GM21825 (cell line): Measurements from ENCODE around the gene HLA-DRB5.
"Not testable (repeated sequence)": the region's sequence is repeated elsewhere in the genome, so short reads cannot be mapped to it uniquely, and the experiment has no call there.

Source experiments
- ATAC-seq: cut with Tn5 transposase; IDR thresholded peaks from one replicate; pipeline ENCODE4 v1.9.1; 2021; ENCODE audit warnings: mild to moderate bottlenecking, moderate library complexity; ENCODE audit not compliant: unreplicated experiment

HLA-DRB5 gene

GRCh38 chr6:32529697-32530430 lies at the start of gene HLA-DRB5:
TSS of gene HLA-DRB5 (minus strand) at chr6:32530287. CDS start at chr6:32530224, 63 bp downstream.
- ATAC-seq: peak; percentile 49

GRCh38 chr6:32578962-32579361 lies 48.9 kb upstream of the HLA-DRB5 start:
- no peak for ATAC-seq

- not testable (repeated sequence) for ATAC-seq
Measured at GRCh38 chr6:32577493-32577892, 47.4 kb upstream of the HLA-DRB5 start.

- no peak for ATAC-seq
Measured at GRCh38 chr6:32576250-32576649, 46.2 kb upstream of the HLA-DRB5 start.

GRCh38 chr6:32570363-32570905 lies 40.3 kb upstream of the HLA-DRB5 start:
- no peak for ATAC-seq

GRCh38 chr6:32568561-32568960 lies 38.5 kb upstream of the HLA-DRB5 start:
- ATAC-seq: no peak

GRCh38 chr6:32566957-32567356 lies 36.9 kb upstream of the HLA-DRB5 start:
- ATAC-seq: no peak

- ATAC-seq: no peak
Measured at GRCh38 chr6:32565511-32565910, 35.4 kb upstream of the HLA-DRB5 start.

- no peak for ATAC-seq
Measured at GRCh38 chr6:32562940-32563339, 32.9 kb upstream of the HLA-DRB5 start.

- ATAC-seq: no peak
Measured at GRCh38 chr6:32559747-32560146, 29.7 kb upstream of the HLA-DRB5 start.

GRCh38 chr6:32558426-32559057 lies 28.5 kb upstream of the HLA-DRB5 start:
- ATAC-seq: no peak

GRCh38 chr6:32554116-32554965 lies 24.3 kb upstream of the HLA-DRB5 start:
- ATAC-seq: no peak

GRCh38 chr6:32553037-32553742 lies 23.1 kb upstream of the HLA-DRB5 start:
- ATAC-seq: no peak

- no peak for ATAC-seq
Measured at GRCh38 chr6:32551410-32551809, 21.3 kb upstream of the HLA-DRB5 start.

- no peak for ATAC-seq
Measured at GRCh38 chr6:32539839-32540238, 9.8 kb upstream of the HLA-DRB5 start.

GRCh38 chr6:32530431-32530793 lies 325 bp upstream of the HLA-DRB5 start:
- ATAC-seq: not testable (repeated sequence)

GRCh38 chr6:32522302-32523047 lies 7.6 kb downstream of the HLA-DRB5 start:
- no peak for ATAC-seq

- ATAC-seq: no peak
Measured at GRCh38 chr6:32519910-32520258, 10.2 kb downstream of the HLA-DRB5 start.

- ATAC-seq: no peak
Measured at GRCh38 chr6:32519118-32519909, 10.8 kb downstream of the HLA-DRB5 start.
